GM19395 (cell line): ENCODE results near the gene GRHL3.

Experiments
- ATAC-seq: cut with Tn5 transposase; IDR thresholded peaks from one replicate; pipeline ENCODE4 v1.9.1; 2021; ENCODE audit warnings: mild to moderate bottlenecking, moderate library complexity; ENCODE audit not compliant: unreplicated experiment

The GRHL3 gene

DNA sequence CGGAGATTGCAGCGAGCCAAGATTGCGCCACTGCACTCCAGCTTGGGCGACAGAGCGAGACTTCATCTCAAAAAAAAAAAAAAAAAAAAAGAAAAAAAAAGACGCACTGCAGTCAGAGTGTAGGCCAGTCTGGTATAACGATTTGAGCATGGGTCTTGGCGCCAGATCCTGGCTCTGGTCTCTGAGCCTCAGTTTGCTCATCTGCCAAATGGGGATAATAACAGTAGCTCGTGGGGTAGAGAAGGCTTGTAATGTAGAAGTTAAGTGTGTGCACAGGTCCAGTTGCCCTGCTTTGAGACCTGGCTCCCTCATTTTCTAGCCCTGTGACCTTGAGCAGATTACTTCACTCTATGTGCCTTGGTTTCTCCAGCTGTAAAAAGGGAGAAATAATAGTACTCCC lies 26.3 kb upstream of the GRHL3 start:
- no peak for ATAC-seq

DNA sequence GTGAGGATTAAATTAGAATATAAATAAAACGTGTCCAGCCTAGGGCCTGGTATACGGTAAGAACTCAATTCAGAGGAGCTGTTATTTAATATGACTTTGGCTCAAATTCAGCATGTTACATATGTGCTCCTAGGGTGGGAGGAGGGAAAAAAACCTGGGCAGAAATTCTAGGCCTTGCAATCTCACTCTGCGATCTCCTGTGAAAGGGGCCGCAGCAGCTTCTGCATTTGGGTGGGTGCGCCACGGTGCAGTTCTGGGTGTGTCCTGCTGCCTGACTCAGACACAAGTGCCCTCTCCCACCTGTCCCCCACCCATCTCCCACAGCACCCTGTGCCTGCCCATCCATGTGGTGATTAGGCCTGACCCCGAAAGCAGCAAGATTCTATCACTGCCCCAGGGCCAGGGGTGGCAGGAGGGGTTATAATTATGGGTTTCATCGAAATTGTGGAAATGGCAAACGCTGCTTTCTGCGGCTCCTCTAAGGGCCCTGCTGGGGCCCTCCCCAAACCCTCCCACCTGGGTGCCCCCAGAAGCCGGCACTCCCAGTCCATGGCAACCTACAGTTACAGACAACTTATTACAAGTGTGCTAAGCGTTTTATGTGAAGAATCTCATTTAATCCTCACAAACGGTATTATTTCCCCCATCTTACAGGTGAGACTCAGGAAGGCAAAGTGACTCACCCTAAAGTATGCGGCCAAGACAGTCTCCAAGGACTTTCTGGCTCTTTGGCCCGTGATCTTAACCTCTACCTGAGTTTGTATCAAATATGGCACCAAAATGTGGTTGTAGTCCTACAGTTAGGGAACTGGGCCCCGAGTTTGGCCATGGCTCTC lies 25.5 kb upstream of the GRHL3 start:
- ATAC-seq = no peak

DNA sequence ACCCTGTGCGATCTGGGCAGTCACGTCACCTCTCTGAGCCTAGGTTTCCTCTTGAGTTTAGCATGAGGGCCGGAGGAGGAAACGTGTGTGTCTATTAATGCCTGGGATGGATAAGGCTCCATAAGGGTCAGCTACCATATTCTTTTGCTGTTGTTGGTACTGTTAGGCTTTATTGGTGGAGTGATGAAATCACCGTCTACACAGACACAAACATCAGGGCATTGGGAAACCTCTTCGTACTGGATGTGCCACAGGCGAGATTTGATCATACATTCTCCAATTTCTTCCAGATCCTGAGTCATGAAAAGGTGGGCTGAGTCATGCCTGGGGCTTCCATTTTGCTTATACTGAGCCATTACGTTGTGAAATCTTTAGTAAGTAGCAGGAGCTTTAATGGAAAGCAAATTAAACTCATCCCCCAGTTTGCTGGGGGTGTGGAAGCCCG lies 24.9 kb upstream of the GRHL3 start:
- ATAC-seq = no peak

DNA sequence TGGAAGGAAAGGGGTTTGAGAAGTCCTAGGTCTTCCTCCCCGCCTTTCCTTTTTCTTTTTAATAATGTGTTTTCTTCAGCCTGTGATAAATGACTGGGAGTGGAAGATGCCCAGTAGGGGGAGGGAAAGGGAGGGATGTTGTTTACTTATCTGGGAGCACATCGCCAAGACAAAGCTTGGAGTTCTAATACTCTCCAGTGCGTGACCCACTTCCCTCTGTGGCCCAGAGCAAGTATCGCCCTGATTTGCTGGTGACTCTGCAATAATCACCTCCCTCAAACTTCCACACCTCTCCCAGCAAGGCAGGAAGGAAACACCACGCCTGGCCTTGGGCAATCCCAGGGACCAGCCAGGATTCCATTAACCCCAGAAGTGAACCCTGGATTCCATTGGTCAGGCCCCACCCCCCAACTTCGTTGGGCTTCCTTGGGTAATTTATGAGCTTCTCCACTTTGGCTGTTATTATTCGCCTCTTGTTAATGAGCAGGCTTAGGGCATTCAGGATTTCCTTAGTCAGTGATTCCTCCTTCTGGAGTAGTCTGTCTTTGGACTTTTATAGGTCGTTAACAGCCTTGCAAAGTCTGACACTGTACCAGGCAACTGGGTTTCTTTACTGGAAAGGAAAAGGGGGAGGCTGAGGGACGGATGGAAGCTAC lies 24.3 kb upstream of the GRHL3 start:
- ATAC-seq = no peak

DNA sequence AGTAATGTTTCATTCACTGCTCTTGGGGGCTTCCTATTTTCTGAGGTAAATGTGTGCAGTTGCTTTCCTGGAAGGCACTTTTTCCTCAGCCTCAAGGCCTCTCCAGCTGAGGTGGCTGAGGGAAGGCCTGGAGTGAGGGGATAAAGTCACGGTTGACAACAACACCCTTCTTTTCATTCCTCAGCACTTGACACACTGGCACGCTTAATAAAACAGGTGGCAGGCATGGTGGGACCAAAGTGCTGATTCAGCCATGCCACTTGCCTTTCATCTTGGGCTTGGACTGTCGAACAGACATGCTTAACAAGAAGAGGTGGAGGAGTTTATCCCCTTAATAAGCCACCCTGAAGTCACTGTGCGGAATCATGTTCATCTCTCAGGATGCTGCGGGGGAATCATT lies 23.6 kb upstream of the GRHL3 start:
- no peak for ATAC-seq

DNA sequence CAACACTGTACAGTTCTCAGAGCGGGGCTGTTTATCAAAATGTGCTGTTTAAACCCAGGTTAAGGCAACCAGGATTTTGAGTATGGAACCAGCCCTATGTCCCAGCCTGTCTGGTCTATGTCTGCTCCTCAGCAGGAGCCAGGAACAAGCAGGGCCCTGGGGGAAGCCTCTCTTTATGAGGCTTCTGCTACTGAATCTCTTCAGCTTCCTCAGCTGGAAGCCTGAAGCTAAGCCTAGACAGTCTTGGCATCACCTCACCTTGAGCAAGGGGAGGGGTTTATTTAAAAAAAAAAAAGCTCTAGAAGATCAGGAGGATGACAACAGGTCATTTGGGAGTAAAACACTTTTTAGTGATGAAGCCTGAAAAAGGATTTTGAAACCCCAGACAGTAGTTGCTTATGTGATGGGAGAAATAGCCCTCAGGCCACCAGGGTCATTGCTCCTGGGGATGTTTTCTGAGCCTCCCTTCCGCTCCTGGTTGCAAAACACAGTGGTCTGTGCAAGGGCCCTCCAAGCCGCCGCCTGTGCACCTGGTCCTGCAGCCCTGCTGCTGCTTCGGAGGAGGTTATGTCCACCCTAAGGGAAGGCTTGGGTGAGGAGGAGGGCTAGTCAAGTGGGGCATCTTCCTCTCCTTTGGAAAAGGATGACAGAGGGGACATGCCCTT lies 21.8 kb upstream of the GRHL3 start:
- ATAC-seq = no peak

DNA sequence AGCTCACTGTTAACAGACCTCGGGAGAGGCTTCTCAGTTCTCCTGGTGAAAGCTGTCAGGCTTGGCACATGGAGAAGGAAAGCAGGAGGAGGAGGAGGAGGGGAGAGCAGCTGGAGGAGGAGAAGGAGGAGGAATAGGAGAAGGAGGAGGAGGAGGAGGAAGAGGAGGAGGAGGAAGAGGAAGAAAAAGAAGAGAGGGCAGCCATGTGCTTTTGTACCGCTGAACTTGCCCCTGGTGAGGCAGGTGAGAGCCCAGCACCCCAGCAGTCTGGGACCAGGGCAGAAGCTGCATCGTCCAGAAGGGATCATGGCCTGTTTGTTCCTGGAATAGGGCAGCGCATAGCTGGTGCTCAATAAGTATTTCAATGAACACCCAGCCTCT lies 21.3 kb upstream of the GRHL3 start:
- no peak for ATAC-seq

DNA sequence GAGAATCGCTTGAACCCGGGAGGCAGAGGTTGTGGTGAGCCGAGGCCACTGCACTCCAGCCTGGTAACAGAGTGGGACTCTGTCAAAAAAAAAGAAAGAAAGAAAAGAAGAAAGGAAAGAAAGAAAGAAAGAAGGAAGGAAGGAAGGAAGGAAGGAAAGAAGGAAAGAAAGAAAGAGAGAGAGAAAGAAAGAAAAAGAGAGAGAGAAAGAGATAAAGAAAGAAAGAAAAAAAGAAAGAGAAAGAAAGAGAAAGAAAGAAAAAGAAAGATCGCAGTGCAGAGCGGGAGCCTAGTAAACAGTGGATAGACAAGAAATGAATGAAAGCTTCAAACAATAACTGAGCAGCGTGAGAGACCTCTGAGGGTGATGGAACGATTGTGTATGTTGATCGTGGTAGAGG lies 20.6 kb upstream of the GRHL3 start:
- ATAC-seq = no peak

DNA sequence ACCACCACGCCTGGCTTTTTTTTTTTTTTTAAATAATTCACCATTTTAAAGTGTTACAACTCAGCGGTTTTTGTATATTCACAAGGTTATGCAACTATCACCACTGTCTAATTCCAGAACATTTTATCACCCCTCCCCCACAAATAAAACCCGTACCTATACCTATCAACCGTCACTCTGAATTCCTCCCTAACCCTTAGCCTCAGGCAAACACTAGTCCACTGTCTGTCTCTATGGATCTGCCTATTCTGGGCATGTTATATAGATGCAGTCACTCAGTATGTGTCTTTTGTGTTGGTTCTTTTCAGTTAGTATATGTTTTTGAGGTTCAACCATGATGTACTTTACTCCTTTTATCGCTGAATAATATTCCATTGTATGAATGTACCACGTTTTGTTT lies 19.3 kb upstream of the GRHL3 start:
- no peak for ATAC-seq

DNA sequence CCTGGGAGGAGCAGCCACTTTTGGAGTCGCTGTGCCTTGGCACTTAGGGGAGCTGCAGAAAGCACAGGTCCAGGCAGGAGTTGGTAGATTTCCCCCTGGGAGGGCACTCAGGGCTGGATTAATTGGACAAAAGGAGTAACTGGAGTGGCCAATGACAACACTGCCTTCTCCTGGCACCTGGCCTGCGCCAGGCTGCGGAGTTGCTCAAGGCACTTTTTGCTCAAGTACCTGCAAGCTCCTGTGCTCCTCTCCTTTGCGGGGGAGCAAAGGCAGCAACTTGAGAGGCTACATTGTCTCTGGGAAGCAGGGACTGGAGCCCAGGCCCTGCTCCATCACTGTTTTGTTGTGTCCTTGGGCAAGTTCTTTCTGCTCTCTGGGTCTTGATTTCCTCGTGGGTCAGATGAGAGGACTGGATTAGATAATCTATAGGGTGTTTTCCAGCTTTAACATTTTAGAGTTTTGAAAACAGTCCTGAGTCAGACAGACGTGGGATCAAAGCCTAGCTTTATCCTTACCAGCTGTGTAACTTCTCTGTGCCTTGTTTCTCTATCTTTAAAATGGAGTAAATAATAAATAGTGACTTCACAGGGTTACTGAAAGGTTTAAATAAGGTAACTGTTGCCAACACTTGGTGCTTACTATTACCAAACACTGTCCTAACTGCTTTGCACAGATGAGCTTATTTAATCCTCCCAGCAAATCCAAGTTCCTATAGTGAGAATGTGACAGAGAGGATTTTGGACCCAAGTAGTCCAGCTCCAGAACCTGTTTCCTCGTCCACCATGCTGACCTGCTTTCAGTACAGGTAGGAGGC lies 18.0 kb upstream of the GRHL3 start:
- ATAC-seq = no peak

DNA sequence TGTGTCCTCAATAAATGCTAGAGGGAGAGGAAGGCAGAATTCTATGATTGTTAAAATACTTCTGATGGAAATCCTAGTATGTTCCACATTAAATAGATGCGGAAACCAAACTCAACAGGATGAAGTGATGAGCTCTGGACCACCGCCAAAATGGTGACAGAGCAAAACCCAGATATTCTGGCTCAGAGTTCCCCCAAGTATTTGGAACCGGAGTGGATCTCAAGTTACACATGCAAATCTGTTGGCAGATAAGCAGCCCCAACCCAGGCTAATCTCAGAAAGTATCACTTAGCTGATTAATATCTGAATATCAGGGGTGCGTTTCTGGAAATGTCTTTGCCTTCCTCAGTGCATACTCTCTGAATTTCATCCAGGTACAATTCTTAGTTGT lies 17.4 kb upstream of the GRHL3 start:
- no peak for ATAC-seq

DNA sequence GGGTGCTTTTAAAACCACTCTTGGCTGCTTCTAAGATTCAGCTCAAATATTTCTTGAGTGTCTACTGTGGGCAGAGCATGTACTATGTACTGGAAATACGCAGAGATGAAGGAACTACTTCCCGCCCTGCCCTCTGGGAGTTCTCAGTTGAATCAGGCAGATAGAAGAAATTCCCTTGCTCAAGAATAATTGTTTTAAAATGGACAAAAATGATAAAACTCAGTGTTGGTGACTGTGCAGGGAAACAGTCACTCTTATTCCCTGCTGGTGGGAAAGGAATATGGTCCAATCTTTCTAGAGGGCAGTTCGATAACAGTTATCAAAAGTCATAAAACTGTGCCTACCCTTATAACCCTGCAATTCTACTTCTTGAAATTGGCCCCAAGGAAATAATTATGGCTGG lies 16.9 kb upstream of the GRHL3 start:
- no peak for ATAC-seq

DNA sequence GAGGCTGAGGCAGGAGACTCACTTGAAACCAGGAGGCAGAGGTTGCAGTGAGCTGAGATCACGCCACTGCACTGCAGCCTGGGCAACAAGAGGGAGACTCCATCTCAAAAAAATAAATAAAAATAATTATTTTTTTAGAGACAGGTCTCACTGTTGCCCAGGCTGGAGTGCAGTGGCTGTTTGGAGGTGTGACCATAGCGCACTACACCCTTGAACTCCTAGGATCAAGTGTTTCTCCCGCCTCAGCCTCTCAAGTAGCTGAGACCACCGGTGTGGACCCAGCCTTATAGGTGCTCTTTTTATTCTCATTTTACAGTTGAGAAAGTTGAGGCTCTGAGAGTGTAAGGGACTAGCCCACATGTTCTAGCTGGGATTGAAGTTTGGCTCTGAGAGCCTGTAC lies 15.6 kb upstream of the GRHL3 start:
- no peak for ATAC-seq

DNA sequence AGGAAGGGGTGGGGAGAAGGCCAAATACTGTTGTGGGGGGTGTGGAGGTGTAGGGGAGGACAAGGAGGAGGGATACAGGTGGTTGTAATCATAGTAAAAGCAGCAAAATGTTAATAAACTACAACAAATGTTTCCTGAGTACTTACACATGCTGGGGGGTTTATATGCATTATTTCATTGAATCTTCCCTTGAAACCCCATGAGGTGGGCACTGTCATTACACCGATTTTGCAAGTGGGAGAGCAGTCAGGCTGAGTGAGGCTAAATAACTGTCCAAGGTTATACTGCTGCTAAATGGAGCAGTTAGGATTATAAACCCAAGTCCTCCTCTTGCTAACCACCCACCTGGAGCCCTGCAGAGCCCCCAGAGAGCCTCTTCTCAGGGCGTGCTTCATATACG lies 14.4 kb upstream of the GRHL3 start:
- ATAC-seq = no peak

DNA sequence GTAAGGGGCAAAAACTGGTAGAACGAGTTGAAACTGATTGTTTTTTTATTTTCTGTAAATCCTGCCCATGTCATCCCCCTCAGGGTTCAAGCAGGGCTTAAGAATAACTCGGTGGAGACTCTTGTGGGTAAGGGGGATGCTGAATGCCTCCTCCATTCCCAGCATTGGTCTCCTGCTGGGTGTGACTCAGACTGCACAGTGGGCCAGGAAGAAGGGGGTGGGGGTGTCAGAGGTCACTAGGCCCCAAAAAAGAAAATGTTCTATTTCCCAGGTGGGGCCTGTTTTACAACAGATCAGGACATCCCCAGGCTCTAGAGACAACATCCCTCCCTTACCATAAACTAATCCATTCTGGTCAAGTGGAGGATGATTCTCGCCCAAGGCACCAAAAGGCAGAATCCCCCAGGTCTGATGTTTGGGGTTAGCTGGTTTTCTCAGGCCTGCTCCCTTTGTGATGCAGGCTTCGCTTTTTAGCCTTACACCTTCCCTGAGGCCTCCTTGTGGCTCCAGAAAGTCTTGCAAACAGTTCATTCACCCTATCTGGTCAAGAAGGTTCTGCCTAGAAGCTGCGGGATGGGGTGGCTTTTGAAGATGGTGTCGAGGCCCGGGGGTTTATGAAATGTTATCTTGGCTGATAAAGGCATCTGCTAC lies 10.7 kb upstream of the GRHL3 start:
- no peak for ATAC-seq

DNA sequence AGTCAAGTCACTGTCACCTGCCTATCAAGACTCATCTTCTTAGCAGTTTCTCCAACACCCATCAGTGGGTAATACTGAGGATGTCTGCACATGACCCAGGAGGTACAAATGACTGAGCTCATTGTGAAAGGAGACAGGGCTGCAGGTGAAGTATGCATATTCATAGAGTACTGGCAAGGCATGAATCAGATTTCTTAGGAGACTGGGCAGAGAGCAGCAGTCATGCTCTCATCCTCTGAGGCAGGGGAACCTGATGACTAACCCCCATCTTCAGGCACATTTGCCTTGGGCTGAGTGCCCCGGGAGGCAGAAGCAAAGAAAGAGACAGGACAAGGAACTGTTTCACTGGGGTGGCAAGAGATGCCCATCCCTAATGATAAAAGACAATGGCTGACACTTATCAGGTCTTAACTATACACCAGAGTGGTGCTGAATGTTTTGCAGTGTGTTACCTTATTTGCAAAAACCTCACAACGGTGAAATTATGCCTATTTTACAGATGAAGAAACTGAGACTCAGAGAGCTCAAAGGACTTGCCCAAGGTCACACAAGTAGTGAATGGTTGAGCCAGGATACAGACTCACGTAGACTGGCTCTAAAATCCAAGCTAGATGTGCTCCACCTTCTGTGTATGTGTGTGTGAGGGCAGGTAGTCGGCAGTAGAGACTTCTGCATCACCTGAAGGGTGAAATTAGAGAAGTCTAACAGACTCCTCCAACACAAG lies 9.2 kb upstream of the GRHL3 start:
- ATAC-seq = no peak

DNA sequence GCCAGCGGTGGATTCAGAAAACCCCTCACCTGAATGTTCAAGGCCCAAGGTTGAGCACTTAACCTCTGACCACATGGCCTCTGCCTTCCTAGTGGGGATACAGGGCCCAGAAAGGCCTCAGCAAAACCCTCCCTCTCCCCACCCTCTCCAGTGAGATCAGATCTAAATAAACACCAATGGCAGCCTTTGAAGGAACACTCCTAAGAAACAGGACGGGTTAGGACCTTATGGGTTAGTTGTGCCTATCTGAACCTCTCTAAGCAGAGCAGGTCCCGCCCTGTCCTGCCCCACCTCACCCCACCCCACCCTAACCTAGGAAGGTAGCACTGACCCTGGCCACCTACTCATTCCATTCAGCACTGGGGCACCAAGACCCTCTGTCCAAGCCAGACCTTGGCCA lies 7.9 kb upstream of the GRHL3 start:
- ATAC-seq = no peak

DNA sequence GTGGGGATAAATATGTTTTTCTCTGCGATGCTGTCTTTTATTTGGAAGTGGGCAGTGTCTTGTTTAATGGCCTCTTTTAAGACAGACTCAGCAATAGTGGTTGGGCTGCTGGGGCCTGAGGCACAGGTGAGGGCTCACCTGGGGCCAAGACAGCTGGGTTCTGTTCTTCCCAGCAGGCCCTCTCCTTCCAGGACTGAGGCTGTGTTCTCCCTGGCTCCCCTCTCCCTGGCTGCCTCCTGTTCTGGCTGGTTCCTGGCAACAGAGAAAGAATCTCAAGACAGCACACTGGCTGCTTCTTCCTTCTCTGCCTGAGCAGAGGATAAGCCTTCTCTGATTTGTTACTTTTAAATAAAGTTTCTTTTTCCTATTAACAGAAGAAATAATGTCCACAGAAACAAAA lies 7.4 kb upstream of the GRHL3 start:
- no peak for ATAC-seq

DNA sequence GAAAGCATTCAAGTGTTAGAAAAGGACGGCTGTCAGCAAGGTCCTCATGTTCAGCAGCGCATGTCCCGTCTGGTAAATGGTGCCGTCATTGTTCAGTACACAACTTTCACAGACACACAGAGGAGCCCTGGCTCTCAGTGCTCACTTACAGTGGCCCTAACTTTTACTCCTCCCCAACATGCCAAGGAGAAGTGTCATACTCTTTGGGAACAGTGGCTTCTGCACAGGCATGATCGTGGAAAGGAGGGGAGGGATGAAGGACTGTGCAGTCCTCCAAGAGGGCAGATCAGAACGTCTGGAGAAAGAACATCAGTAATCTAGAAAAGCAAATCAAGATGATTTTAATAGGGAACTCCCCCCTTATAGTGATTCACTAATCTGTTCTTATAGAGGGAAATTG lies 3.8 kb upstream of the GRHL3 start:
- no peak for ATAC-seq

DNA sequence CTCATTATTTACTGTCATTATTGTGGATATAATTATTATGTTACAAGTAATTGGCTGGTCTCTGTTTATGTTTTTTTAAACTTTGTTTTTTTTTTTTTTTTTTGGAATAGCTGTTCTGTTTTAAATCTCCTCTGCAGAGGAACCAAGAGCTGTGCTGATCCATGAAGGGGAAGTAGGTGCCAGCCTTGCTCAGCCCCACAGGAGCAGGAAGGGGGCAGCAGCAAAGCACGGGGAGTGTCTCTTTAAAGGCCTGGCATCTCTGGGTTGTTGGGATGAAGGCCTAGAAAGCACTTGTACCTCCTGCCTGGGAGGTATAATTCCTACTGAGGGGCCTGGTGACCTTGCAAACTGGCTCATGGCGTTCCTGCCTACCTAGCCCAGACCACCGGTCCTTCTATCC lies 2.5 kb upstream of the GRHL3 start:
- ATAC-seq = no peak
